NB4 (cell line): ENCODE data around the gene BCAS3.

Experiments
- DNase-seq: peaks from one replicate; pipeline ENCODE4 v3.0.0; 2010; ENCODE audit warnings: low read depth
- H3K4me3 ChIP-seq: one replicate; pipeline ENCODE4 v1.5.1; 2011; ENCODE audit warnings: mild to moderate bottlenecking, low read depth, low read length, moderate library complexity
- CTCF ChIP-seq: IDR thresholded peaks from one replicate; pipeline ENCODE4 v1.5.1; 2012; ENCODE audit warnings: low read depth, low read length
- MAX ChIP-seq: IDR thresholded peaks from 2 replicates; pipeline ENCODE4 v1.6.1; 2011; ENCODE audit warnings: low read depth, low read length
- MYC ChIP-seq: IDR thresholded peaks from 2 replicates; pipeline ENCODE4 v1.6.1; 2011; ENCODE audit warnings: low read depth, low read length
- POLR2A ChIP-seq: IDR thresholded peaks from 2 replicates; pipeline ENCODE4 v1.6.1; 2011; ENCODE audit warnings: mild to moderate bottlenecking; ENCODE audit not compliant: insufficient read length; ENCODE audit errors: extremely low read depth

Gene BCAS3

GRCh38 chr17:61289408-61290385 lies 612.0 kb downstream of the BCAS3 start:
- no peak overlapping the region for H3K4me3 ChIP-seq
- TF ChIP-seq CTCF, result no peak
- no peak for TF ChIP-seq POLR2A
- no peak for TF ChIP-seq MYC
- no peak for TF ChIP-seq MAX
- DNase-seq, result no peak

GRCh38 chr17:61291451-61292285 lies 614.0 kb downstream of the BCAS3 start:
- H3K4me3 ChIP-seq, result no peak overlapping the region
- TF ChIP-seq POLR2A (no peak), CTCF (no peak), MAX (no peak), MYC (no peak)
- no peak for DNase-seq

- no peak for DNase-seq
- no peak overlapping the region for H3K4me3 ChIP-seq
- TF ChIP-seq MYC (no peak), POLR2A (no peak), CTCF (no peak), MAX (no peak)
Observed at GRCh38 chr17:61294286-61294685, 616.6 kb downstream of the BCAS3 start.

GRCh38 chr17:61294777-61295176 lies 617.1 kb downstream of the BCAS3 start:
- no peak for DNase-seq
- no peak for TF ChIP-seq MYC
- TF ChIP-seq CTCF, result no peak
- no peak for TF ChIP-seq MAX
- no peak for TF ChIP-seq POLR2A
- H3K4me3 ChIP-seq, result no peak overlapping the region

- H3K4me3 ChIP-seq, result no peak overlapping the region
- no peak for DNase-seq
- no peak for TF ChIP-seq POLR2A
- TF ChIP-seq CTCF, result no peak
- TF ChIP-seq MAX, result no peak
- TF ChIP-seq MYC, result no peak
Observed at GRCh38 chr17:61296058-61296457, 618.4 kb downstream of the BCAS3 start.
